Erythroblast (primary cell): ENCODE data around the gene JARID2.

Experiments
- GATA1 ChIP-seq: IDR thresholded peaks from 2 replicates; pipeline ENCODE4 v1.6.1; 2011; ENCODE audit warnings: low read depth, mild to moderate bottlenecking, control low read depth, low read length, moderate library complexity
- POLR2A ChIP-seq: IDR thresholded peaks from 2 replicates; pipeline ENCODE4 v1.6.1; 2011; ENCODE audit warnings: mild to moderate bottlenecking, low read length

GRCh38 chr6:15331143-15331542 lies 85.3 kb downstream of the JARID2 start:
- TF ChIP-seq POLR2A = no peak
- no peak for TF ChIP-seq GATA1
